Adrenal gland (tissue), 5 donors: Measurements from ENCODE around the gene ALKBH8.

ENCODE experiments used
- POLR2A ChIP-seq, 2 donors: fragments of 450-650 bp; IDR thresholded peaks; one replicate each; pipeline ENCODE4 v1.6.1; 2017; ENCODE audit warnings: antibody characterized with exemption in 2 of 2, mild to moderate bottlenecking in 2 of 2, moderate library complexity in 1 of 2
- TF ChIP-seq, protein P1 (sequence below), 6 experiments: fragments of 450-650 bp in 4 of 6; fragments of 200-600 bp in 2 of 6; sonication (generic) in 1 of 6; IDR thresholded peaks; 1 replicate in 5 of 6; 2 replicates in 1 of 6; pipeline versions ENCODE4 v1.5.1 to v1.8.0; 2016 to 2021; ENCODE audit warnings: antibody characterized with exemption in 6 of 6, mild to moderate bottlenecking in 2 of 6, moderate library complexity in 1 of 6
- donor health status: DM: no; HTN: no; CAD: no.

DNA sequence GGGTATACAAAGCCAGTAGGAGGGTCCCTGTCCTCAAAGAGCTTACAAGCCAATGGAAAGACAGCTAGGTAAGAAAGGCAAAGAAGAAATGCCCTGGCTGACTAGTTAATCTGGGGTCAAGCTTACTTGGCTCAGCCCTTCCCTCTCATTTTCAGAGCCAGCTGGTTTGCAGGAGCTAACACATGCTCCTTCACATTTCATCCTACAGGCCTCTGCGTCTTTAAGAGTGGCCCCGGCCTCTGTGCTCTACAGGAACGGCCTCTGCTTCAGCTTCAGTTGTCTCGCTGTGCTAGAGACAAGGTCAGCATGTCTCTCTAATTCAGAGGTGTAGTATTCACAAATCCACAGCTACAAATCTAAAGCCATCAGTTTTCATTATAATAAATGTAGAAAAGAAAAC, 15.2 kb downstream of the ALKBH8 start:
- no peak for TF ChIP-seq POLR2A (IDR thresholded peaks at IDR 0.05)
- TF ChIP-seq, protein P1, sequence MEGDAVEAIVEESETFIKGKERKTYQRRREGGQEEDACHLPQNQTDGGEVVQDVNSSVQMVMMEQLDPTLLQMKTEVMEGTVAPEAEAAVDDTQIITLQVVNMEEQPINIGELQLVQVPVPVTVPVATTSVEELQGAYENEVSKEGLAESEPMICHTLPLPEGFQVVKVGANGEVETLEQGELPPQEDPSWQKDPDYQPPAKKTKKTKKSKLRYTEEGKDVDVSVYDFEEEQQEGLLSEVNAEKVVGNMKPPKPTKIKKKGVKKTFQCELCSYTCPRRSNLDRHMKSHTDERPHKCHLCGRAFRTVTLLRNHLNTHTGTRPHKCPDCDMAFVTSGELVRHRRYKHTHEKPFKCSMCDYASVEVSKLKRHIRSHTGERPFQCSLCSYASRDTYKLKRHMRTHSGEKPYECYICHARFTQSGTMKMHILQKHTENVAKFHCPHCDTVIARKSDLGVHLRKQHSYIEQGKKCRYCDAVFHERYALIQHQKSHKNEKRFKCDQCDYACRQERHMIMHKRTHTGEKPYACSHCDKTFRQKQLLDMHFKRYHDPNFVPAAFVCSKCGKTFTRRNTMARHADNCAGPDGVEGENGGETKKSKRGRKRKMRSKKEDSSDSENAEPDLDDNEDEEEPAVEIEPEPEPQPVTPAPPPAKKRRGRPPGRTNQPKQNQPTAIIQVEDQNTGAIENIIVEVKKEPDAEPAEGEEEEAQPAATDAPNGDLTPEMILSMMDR (IDR thresholded peaks at IDR 0.05): no peak
